Measurements from ENCODE around the gene HECW1. TPM values are rescaled to one million over a fixed set of nuclear protein-coding genes. Genes with fewer than 3 reads are reported as not detected.

The HECW1 gene
- total and polyA plus RNA-seq, 2 experiments from 2014 or later: 11.0 to 21.8 TPM

GRCh38 chr7:43077732-43078391 is 34.6 kb upstream of the HECW1 start:
- no peaks in the 10 kb centered on the region for H3F3A ChIP-seq (replicated peaks; ENCODE audit: low read depth)
- peaks cover 25% of the 10 kb centered on the region for H3K4me1 Mint-ChIP-seq
- H4K20me1 ChIP-seq (replicated peaks; ENCODE audit: insufficient read depth): no peaks in the 10 kb centered on the region
- H3K4me3 Mint-ChIP-seq: 0 out of 3 replicates have a peak overlapping the region, but pooled peaks have one; percentile 5
- peak overlapping the region; percentile 83; the same call in 1 of the 2 replicates for H3K27ac ChIP-seq (ENCODE audit: low read depth)
- no peaks in the 10 kb centered on the region for H3K27me3 ChIP-seq (ENCODE audit: insufficient read depth)
- peak overlapping the region; percentile 56; the same call in 1 of the 2 replicates for H2AFZ ChIP-seq
- no peaks in the 10 kb centered on the region for H3K79me2 ChIP-seq (replicated peaks; ENCODE audit: insufficient read depth)
- H3K27ac Mint-ChIP-seq: no peak overlapping the region
- no peak overlapping the region for H3K4me3 ChIP-seq
- TF ChIP-seq EZH2phosphoT487 (IDR thresholded peaks at IDR 0.05; ENCODE audit: unreplicated experiment) (no peak), STAT1 (IDR thresholded peaks at IDR 0.05; ENCODE audit: unreplicated experiment) (no peak), REST (IDR thresholded peaks at IDR 0.05; ENCODE audit: unreplicated experiment) (no peak), ETS1 (IDR thresholded peaks at IDR 0.05) (no peak), ZNF114 (CRISPR knock-in tag; IDR thresholded peaks at IDR 0.05) (no peak), POLR2AphosphoS5 (IDR thresholded peaks at IDR 0.05; ENCODE audit: low read depth) (peak; percentile 35; the same call in 1 of the 2 replicates)
- H3K4me1 ChIP-seq (ENCODE audit: insufficient read depth): peaks cover 30% of the 10 kb centered on the region
- no peaks in the 10 kb centered on the region for H3K36me3 ChIP-seq (ENCODE audit: insufficient read depth)
- DNase-seq (ENCODE audit: low spot score): peak; percentile 86
- ATAC-seq: peak; percentile 94
- no peaks in the 10 kb centered on the region; the same call in 2 of the 3 replicates for H3K9me3 Mint-ChIP-seq
- peak overlapping the region; percentile 44; the same call in 1 of the 2 replicates for H3K4me2 ChIP-seq
- no peaks in the 10 kb centered on the region; the same call in 1 of the 2 replicates for H3K9me2 ChIP-seq (ENCODE audit: insufficient read depth)
- H3K27me3 Mint-ChIP-seq (ENCODE audit: insufficient read depth, low read depth, poor library complexity): no peaks in the 10 kb centered on the region
- no peaks in the 10 kb centered on the region for H3K36me3 Mint-ChIP-seq (ENCODE audit: low read depth)

- Mint-ChIP-seq H3K27me3 (ENCODE audit: insufficient read depth, low read depth, poor library complexity) (no peaks in the 10 kb centered on the region), H3K4me1 (peaks cover 25% of the 10 kb centered on the region), H3K27ac (no peak overlapping the region), H3K4me3 (no peak overlapping the region; the same call in 2 of the 3 replicates), H3K36me3 (ENCODE audit: low read depth) (no peaks in the 10 kb centered on the region), H3K9me3 (no peaks in the 10 kb centered on the region; the same call in 2 of the 3 replicates)
- Histone ChIP-seq H3K36me3 (ENCODE audit: insufficient read depth) (no peaks in the 10 kb centered on the region), H3K4me2 (peak overlapping the region; percentile 54; the same call in 1 of the 2 replicates), H3K4me1 (ENCODE audit: insufficient read depth) (peaks cover 30% of the 10 kb centered on the region), H3K9me2 (ENCODE audit: insufficient read depth) (no peaks in the 10 kb centered on the region; the same call in 1 of the 2 replicates), H3K27ac (ENCODE audit: low read depth) (no peak overlapping the region), H3K79me2 (replicated peaks; ENCODE audit: insufficient read depth) (no peaks in the 10 kb centered on the region), H3K4me3 (no peak overlapping the region), H3F3A (replicated peaks; ENCODE audit: low read depth) (no peaks in the 10 kb centered on the region), H3K27me3 (ENCODE audit: insufficient read depth) (no peaks in the 10 kb centered on the region), H2AFZ (peak overlapping the region; percentile 3; the same call in 1 of the 2 replicates), H4K20me1 (replicated peaks; ENCODE audit: insufficient read depth) (no peaks in the 10 kb centered on the region)
- peak; percentile 80 for ATAC-seq
- DNase-seq (ENCODE audit: low spot score): peak; percentile 62
- no peak for TF ChIP-seq NANOG (IDR thresholded peaks at IDR 0.05; ENCODE audit: borderline replicate concordance)
- TF ChIP-seq JUNB (IDR thresholded peaks at IDR 0.05; ENCODE audit: unreplicated experiment): no peak
- no peak for TF ChIP-seq REST (IDR thresholded peaks at IDR 0.05; ENCODE audit: unreplicated experiment)
- no peak for TF ChIP-seq ZNF331 (CRISPR knock-in tag; IDR thresholded peaks at IDR 0.05; ENCODE audit: low read depth)
- TF ChIP-seq EZH2 (IDR thresholded peaks at IDR 0.05; ENCODE audit: low read depth, unreplicated experiment): no peak
- no peak for TF ChIP-seq STAT1 (IDR thresholded peaks at IDR 0.05; ENCODE audit: unreplicated experiment)
- no peak for TF ChIP-seq CREB1 (CRISPR knock-in tag; IDR thresholded peaks at IDR 0.05; ENCODE audit: low read depth)
- TF ChIP-seq ETS1 (IDR thresholded peaks at IDR 0.05): no peak
- no peak for TF ChIP-seq ZNF114 (CRISPR knock-in tag; IDR thresholded peaks at IDR 0.05)
Observed at GRCh38 chr7:43078794-43079193, 33.7 kb upstream of the HECW1 start.
